K562 (cell line): Measurements from ENCODE around the gene SNRPA. TPM values are rescaled to one million over a fixed set of nuclear protein-coding genes. Genes with fewer than 3 reads are reported as not detected.

ENCODE experiments used
- ARID3B ChIP-seq: fragments of 250-450 bp; sonication (Bioruptor Pico); IDR thresholded peaks from 2 replicates; pipeline ENCODE4 v1.4.0; 2020; ENCODE audit warnings: borderline replicate concordance
- BHLHE40 ChIP-seq: IDR thresholded peaks from 2 replicates; pipeline ENCODE4 v1.6.1; 2011; ENCODE audit warnings: low read length, improper control_type of control experiment
- EGR1 ChIP-seq: fragments of 450-650 bp; conservative IDR thresholded peaks from 2 replicates; pipeline ENCODE4 v1.6.1; 2017; ENCODE audit warnings: mild to moderate bottlenecking
- GABPB1 ChIP-seq: sonication (generic); formaldehyde crosslinking; IDR thresholded peaks from 2 replicates; pipeline ENCODE4 v1.8.0; 2022; ENCODE audit warnings: mild to moderate bottlenecking, missing genetic modification reagents
- HDAC2 ChIP-seq: fragments of 450-650 bp; IDR thresholded peaks from 2 replicates; pipeline ENCODE4 v1.6.1; 2016; ENCODE audit warnings: mild to moderate bottlenecking
- JUNB ChIP-seq: fragments of 450-650 bp; formaldehyde crosslinking; conservative IDR thresholded peaks from 2 replicates; pipeline ENCODE4 v1.4.0; 2020; ENCODE audit warnings: mild to moderate bottlenecking
- MEF2D ChIP-seq: conservative IDR thresholded peaks from 2 replicates; pipeline ENCODE4 v1.6.1; 2016; ENCODE audit warnings: low read depth, missing genetic modification characterization, missing compliant biosample characterization
- MTA1 ChIP-seq: fragments of 450-650 bp; IDR thresholded peaks from 2 replicates; pipeline ENCODE4 v1.6.1; 2017; ENCODE audit warnings: borderline replicate concordance
- NFYB ChIP-seq: IDR thresholded peaks from 2 replicates; pipeline ENCODE4 v1.6.1; 2011; ENCODE audit warnings: mild to moderate bottlenecking, moderate library complexity; ENCODE audit not compliant: insufficient read length; ENCODE audit errors: extremely low read depth
- PATZ1 ChIP-seq: fragments of 250-450 bp; sonication (Bioruptor Pico); IDR thresholded peaks from 2 replicates; pipeline ENCODE4 v1.5.0; 2020; ENCODE audit warnings: mild to moderate bottlenecking, borderline replicate concordance
- PHB ChIP-seq: fragments of 250-450 bp; sonication (Bioruptor Pico); IDR thresholded peaks from 2 replicates; pipeline ENCODE4 v1.5.0; 2021
- POLR2AphosphoS5 ChIP-seq: IDR thresholded peaks from 2 replicates; pipeline ENCODE4 v1.6.1; 2011; ENCODE audit warnings: mild to moderate bottlenecking, low read depth, low read length, moderate library complexity; ENCODE audit not compliant: control insufficient read depth, insufficient read depth
- RFX1 ChIP-seq: fragments of 450-650 bp; IDR thresholded peaks from 2 replicates; pipeline ENCODE4 v1.6.1; 2016; ENCODE audit warnings: mild to moderate bottlenecking, moderate library complexity
- SMARCC2 ChIP-seq: fragments of 450-650 bp; IDR thresholded peaks from 2 replicates; pipeline ENCODE4 v1.6.1; 2017; ENCODE audit warnings: antibody characterized with exemption, moderate library complexity, mild to moderate bottlenecking, low read depth
- SNRNP70 ChIP-seq: fragments of 200-400 bp; formaldehyde crosslinking; optimal IDR thresholded peaks from 2 replicates; pipeline ENCODE3; 2017; ENCODE audit warnings: low read depth, low read length
- SOX6 ChIP-seq: fragments of 450-650 bp; IDR thresholded peaks from 2 replicates; pipeline ENCODE4 v1.6.1; 2014; ENCODE audit warnings: mild to moderate bottlenecking
- SREBF2 ChIP-seq: sonication (generic); formaldehyde crosslinking; IDR thresholded peaks from 2 replicates; pipeline ENCODE4 v1.4.0; 2020; ENCODE audit warnings: mild to moderate bottlenecking, missing genetic modification reagents
- SUPT5H ChIP-seq: fragments of 450-650 bp; IDR thresholded peaks from 2 replicates; pipeline ENCODE4 v1.6.1; 2016
- TCF3 ChIP-seq: sonication (generic); formaldehyde crosslinking; IDR thresholded peaks from 2 replicates; pipeline ENCODE4 v1.4.0; 2020; ENCODE audit warnings: mild to moderate bottlenecking, missing genetic modification reagents
- ZBTB26 ChIP-seq: fragments of 450-650 bp; formaldehyde crosslinking; IDR thresholded peaks from 2 replicates; pipeline ENCODE4 v1.4.0; 2022; ENCODE audit warnings: missing genetic modification characterization
- ZBTB43 ChIP-seq: sonication (generic); formaldehyde crosslinking; IDR thresholded peaks from 2 replicates; pipeline ENCODE4 v1.8.0; 2023; ENCODE audit warnings: mild to moderate bottlenecking, missing genetic modification reagents
- ZEB2 ChIP-seq: fragments of 450-650 bp; IDR thresholded peaks from 2 replicates; pipeline ENCODE4 v1.6.1; 2016
- ZNF124 ChIP-seq: sonication (generic); formaldehyde crosslinking; IDR thresholded peaks from 2 replicates; pipeline ENCODE4 v1.8.1; 2022; ENCODE audit warnings: missing genetic modification reagents
- ZNF212 ChIP-seq: fragments of 450-650 bp; formaldehyde crosslinking; IDR thresholded peaks from 2 replicates; pipeline ENCODE4 v1.4.0; 2020; ENCODE audit warnings: mild to moderate bottlenecking
- ZNF239 ChIP-seq: fragments of 250-450 bp; sonication (Bioruptor Pico); IDR thresholded peaks from 2 replicates; pipeline ENCODE4 v1.4.0; 2020; ENCODE audit warnings: mild to moderate bottlenecking
- polyA plus RNA-seq, 8 experiments: library from polyadenylated mRNA; depleted of rRNA in 4 of 8; stranded (reverse) in 5 of 8; unstranded in 3 of 8; fragments of >200 nt; fragmentation: Nextera tagmentation in 2 of 8; fragmentation: Illumina TruSeq in 1 of 8; extraction: Ambion mirVana in 2 of 8; extraction: Trizol in 1 of 8; gene quantifications; 2 replicates each; pipeline versions ENCODE4 v1.2.1 to v1.2.3, GENCODE V29; 2011 to 2014; ENCODE audit warnings: inconsistent platforms in 1 of 8, missing spikeins in 1 of 8
- total RNA-seq, 7 experiments: library from RNA; depleted of rRNA in 6 of 7; stranded (reverse); fragments of >200 nt in 6 of 7; fragmentation: Illumina TruSeq in 2 of 7; extraction: Trizol in 2 of 7; gene quantifications; 2 replicates each; pipeline versions ENCODE4 v1.2.1 to v1.2.3, GENCODE V29; 2011 to 2021; ENCODE audit warnings: low replicate concordance in 1 of 7

Gene SNRPA
- total and polyA plus RNA-seq, 9 of the 15 experiments (the other 6 are each of a cell fraction or from before 2014, with no cell fraction given): 16.3 to 311 (median 193) TPM

GRCh38 chr19:40750058-40750873, 737 bp upstream of the SNRPA start, which contains the start of gene ACTMAP (continued):
- no peak; the same call in 1 of the 2 replicates for TF ChIP-seq ZBTB43
- TF ChIP-seq EGR1: peak; percentile 93
- peak; percentile 47 for TF ChIP-seq TCF3
- TF ChIP-seq RFX1: no peak
- TF ChIP-seq HDAC2: peak; percentile 46; the same call in 1 of the 2 replicates
- TF ChIP-seq ZBTB26: peak; percentile 38; the same call in 1 of the 2 replicates
- peak; percentile 62; the same call in 1 of the 2 replicates for TF ChIP-seq SMARCC2
- TF ChIP-seq MEF2D (tag): peak; percentile 69
- peak; percentile 41; the same call in 1 of the 2 replicates for TF ChIP-seq ZNF239 (CRISPR knock-in tag)
- TF ChIP-seq PHB (CRISPR knock-in tag): no peak
- TF ChIP-seq SUPT5H: peak; percentile 45
- TF ChIP-seq ZEB2: no peak; the same call in 1 of the 2 replicates
- TF ChIP-seq ZNF124 (CRISPR knock-in tag): no peak
- peak; percentile 90 for TF ChIP-seq BHLHE40
- TF ChIP-seq GABPB1 (CRISPR knock-in tag): no peak; the same call in 1 of the 2 replicates
- TF ChIP-seq MTA1: no peak
- no peak for TF ChIP-seq SNRNP70
- no peak for TF ChIP-seq SOX6
- no peak for TF ChIP-seq PATZ1 (CRISPR knock-in tag)
- no peak for TF ChIP-seq SREBF2 (CRISPR knock-in tag)
- peak; percentile 83 for TF ChIP-seq NFYB
- TF ChIP-seq ZNF212 (CRISPR knock-in tag): no peak
- TF ChIP-seq JUNB (CRISPR knock-in tag): no peak
- TF ChIP-seq POLR2AphosphoS5: peak; percentile 23; the same call in 1 of the 2 replicates
- TF ChIP-seq ARID3B: no peak
